ENCODE measurements around the gene TTF1. TPM values are rescaled to one million over a fixed set of nuclear protein-coding genes. Genes with fewer than 3 reads are reported as not detected.

The TTF1 gene, protein sequence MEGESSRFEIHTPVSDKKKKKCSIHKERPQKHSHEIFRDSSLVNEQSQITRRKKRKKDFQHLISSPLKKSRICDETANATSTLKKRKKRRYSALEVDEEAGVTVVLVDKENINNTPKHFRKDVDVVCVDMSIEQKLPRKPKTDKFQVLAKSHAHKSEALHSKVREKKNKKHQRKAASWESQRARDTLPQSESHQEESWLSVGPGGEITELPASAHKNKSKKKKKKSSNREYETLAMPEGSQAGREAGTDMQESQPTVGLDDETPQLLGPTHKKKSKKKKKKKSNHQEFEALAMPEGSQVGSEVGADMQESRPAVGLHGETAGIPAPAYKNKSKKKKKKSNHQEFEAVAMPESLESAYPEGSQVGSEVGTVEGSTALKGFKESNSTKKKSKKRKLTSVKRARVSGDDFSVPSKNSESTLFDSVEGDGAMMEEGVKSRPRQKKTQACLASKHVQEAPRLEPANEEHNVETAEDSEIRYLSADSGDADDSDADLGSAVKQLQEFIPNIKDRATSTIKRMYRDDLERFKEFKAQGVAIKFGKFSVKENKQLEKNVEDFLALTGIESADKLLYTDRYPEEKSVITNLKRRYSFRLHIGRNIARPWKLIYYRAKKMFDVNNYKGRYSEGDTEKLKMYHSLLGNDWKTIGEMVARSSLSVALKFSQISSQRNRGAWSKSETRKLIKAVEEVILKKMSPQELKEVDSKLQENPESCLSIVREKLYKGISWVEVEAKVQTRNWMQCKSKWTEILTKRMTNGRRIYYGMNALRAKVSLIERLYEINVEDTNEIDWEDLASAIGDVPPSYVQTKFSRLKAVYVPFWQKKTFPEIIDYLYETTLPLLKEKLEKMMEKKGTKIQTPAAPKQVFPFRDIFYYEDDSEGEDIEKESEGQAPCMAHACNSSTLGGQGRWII
- polyA plus RNA-seq (2013, experiment 1 of 2): 9.4 TPM
- polyA plus RNA-seq (2013, experiment 2 of 2): 9.9 TPM

GRCh38 chr9:132406554-132407122, at the start of gene TTF1:
Gene TTF1, minus strand, starts transcription at chr9:132406840. Its CDS starts 4,019 bp downstream, at chr9:132402821.
- peak; percentile 93 for DNase-seq
- H2BK12ac ChIP-seq (ENCODE audit: low read length in 2 of 2): no peak within 1 kb of the TSS
- WGBS: 3% methylated on average over 28 of the region's 33 CpGs
- peaks cover 16% of the 10 kb centered on the region for H3K79me1 ChIP-seq (replicated peaks; ENCODE audit: low read length, poor library complexity, severe bottlenecking)
- no peak within 1 kb of the TSS for H3K14ac ChIP-seq (ENCODE audit: low read length in 2 of 2)
- peaks cover 20 to 24% of the 10 kb centered on the region in 2 experiments for H3K27me3 ChIP-seq (ENCODE audit: control insufficient read depth in 1 of 2, insufficient read depth in 1 of 2, low read length in 2 of 2)
- H3K4ac ChIP-seq (ENCODE audit: low read depth in 1 of 2, low read length in 2 of 2): no peak within 1 kb of the TSS
- no peak within 1 kb of the TSS for H2AK5ac ChIP-seq (ENCODE audit: low read length, severe bottlenecking)
- peaks cover 0 to 17% of the 10 kb centered on the region in 2 experiments for H3K36me3 ChIP-seq (ENCODE audit: control insufficient read depth in 1 of 2, insufficient read depth in 2 of 2, low read depth in 1 of 2, low read length in 2 of 2)
- peak within 1 kb of the TSS; percentile 99 for H3K4me2 ChIP-seq (ENCODE audit: low read length, poor library complexity, severe bottlenecking)
- H4K91ac ChIP-seq (ENCODE audit: low read length): no peak within 1 kb of the TSS
- H3K23ac ChIP-seq (ENCODE audit: low read length in 2 of 2): no peak within 1 kb of the TSS
- peaks cover 20% of the 10 kb centered on the region for H3K4me1 ChIP-seq (ENCODE audit: control insufficient read depth, insufficient read depth, low read depth, low read length)
- peak within 1 kb of the TSS; percentile 98 for H4K8ac ChIP-seq (ENCODE audit: low read length)
- peak within 1 kb of the TSS; percentile 88 for H3K9ac ChIP-seq (ENCODE audit: low read length)
- H3K9me3 ChIP-seq (ENCODE audit: control insufficient read depth, low read length): no peaks in the 10 kb centered on the region
- no peak within 1 kb of the TSS for H3K18ac ChIP-seq (ENCODE audit: low read depth in 1 of 2, low read length in 2 of 2)
- H2BK120ac ChIP-seq (ENCODE audit: low read depth, low read length): no peak within 1 kb of the TSS
- peak within 1 kb of the TSS; percentile 30 for H2AFZ ChIP-seq (ENCODE audit: low read depth, low read length)
- no peak within 1 kb of the TSS for H3K27ac ChIP-seq (ENCODE audit: low read length, poor library complexity, severe bottlenecking)
- no peak within 1 kb of the TSS for H2BK15ac ChIP-seq (ENCODE audit: low read depth, poor library complexity, severe bottlenecking)
- peak within 1 kb of the TSS; percentile 70 to 94 for H3K4me3 ChIP-seq (ENCODE audit: insufficient read depth in 1 of 2, low read depth in 1 of 2, low read length in 2 of 2)
- H2BK5ac ChIP-seq (ENCODE audit: low read depth, low read length, poor library complexity, severe bottlenecking): no peak within 1 kb of the TSS

DNA sequence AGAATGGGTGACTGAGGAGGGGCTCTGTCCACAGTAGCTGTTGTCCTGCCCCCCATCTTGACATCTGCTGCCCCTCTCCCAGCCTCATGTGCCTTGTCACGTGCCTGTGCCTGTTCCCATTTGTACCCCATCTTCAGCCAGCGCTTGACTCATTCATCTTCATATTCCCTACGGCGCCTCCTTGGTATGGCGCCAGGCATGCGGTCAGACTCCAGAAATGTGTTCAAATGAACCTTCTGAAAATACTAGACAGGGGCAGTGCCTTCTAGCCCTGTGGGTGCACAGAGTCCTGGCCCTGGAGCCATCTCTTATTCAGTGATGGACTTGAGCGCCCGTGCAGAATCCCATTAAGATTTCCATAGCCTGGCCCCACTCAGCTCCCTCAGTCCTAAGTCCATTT, 49.6 kb upstream of the TTF1 start:
- Histone ChIP-seq H3K14ac (ENCODE audit: low read length in 2 of 2) (no peak overlapping the region), H2AFZ (ENCODE audit: low read depth, low read length) (no peak overlapping the region), H3K18ac (ENCODE audit: low read depth in 1 of 2, low read length in 2 of 2) (no peak overlapping the region), H2BK12ac (ENCODE audit: low read length in 2 of 2) (no peak overlapping the region), H4K8ac (ENCODE audit: low read length) (no peak overlapping the region), H3K27ac (ENCODE audit: low read length, poor library complexity, severe bottlenecking) (no peak overlapping the region), H3K4me2 (ENCODE audit: low read length, poor library complexity, severe bottlenecking) (no peak overlapping the region), H3K27me3 (ENCODE audit: control insufficient read depth in 1 of 2, insufficient read depth in 1 of 2, low read length in 2 of 2) (peaks cover 28 to 83% of the 10 kb centered on the region in 2 experiments), H2BK15ac (ENCODE audit: low read depth, poor library complexity, severe bottlenecking) (no peak overlapping the region), H4K91ac (ENCODE audit: low read length) (no peak overlapping the region), H2BK5ac (ENCODE audit: low read depth, low read length, poor library complexity, severe bottlenecking) (no peak overlapping the region), H2AK5ac (ENCODE audit: low read length, severe bottlenecking) (no peak overlapping the region), H3K4ac (ENCODE audit: low read depth in 1 of 2, low read length in 2 of 2) (no peak overlapping the region), H2BK120ac (ENCODE audit: low read depth, low read length) (no peak overlapping the region), H3K36me3 (ENCODE audit: control insufficient read depth in 1 of 2, insufficient read depth in 2 of 2, low read depth in 1 of 2, low read length in 2 of 2) (no peaks in the 10 kb centered on the region), H3K9ac (ENCODE audit: low read length) (no peak overlapping the region), H3K23ac (ENCODE audit: low read length in 2 of 2) (no peak overlapping the region), H3K79me1 (replicated peaks; ENCODE audit: low read length, poor library complexity, severe bottlenecking) (no peaks in the 10 kb centered on the region), H3K4me1 (ENCODE audit: control insufficient read depth, insufficient read depth, low read depth, low read length) (no peaks in the 10 kb centered on the region), H3K4me3 (ENCODE audit: insufficient read depth in 1 of 2, low read depth in 1 of 2, low read length in 2 of 2) (no peak overlapping the region), H3K9me3 (ENCODE audit: control insufficient read depth, low read length) (no peaks in the 10 kb centered on the region)
- WGBS: 94% methylated on average over 8 of the region's 8 CpGs
- DNase-seq: no peak

GRCh38 chr9:132451276-132451675, 44.6 kb upstream of the TTF1 start:
- no peaks in the 10 kb centered on the region for H3K9me3 ChIP-seq (ENCODE audit: control insufficient read depth, low read length)
- H2BK5ac ChIP-seq (ENCODE audit: low read depth, low read length, poor library complexity, severe bottlenecking): no peak overlapping the region
- H4K8ac ChIP-seq (ENCODE audit: low read length): no peak overlapping the region
- no peak overlapping the region for H2AFZ ChIP-seq (ENCODE audit: low read depth, low read length)
- no peak overlapping the region for H3K14ac ChIP-seq (ENCODE audit: low read length in 2 of 2)
- no peak overlapping the region for H2AK5ac ChIP-seq (ENCODE audit: low read length, severe bottlenecking)
- no peak overlapping the region for H2BK12ac ChIP-seq (ENCODE audit: low read length in 2 of 2)
- no peak overlapping the region for H3K9ac ChIP-seq (ENCODE audit: low read length)
- peaks cover 53 to 75% of the 10 kb centered on the region in 2 experiments for H3K27me3 ChIP-seq (ENCODE audit: control insufficient read depth in 1 of 2, insufficient read depth in 1 of 2, low read length in 2 of 2)
- H3K36me3 ChIP-seq (ENCODE audit: control insufficient read depth in 1 of 2, insufficient read depth in 2 of 2, low read depth in 1 of 2, low read length in 2 of 2): no peaks in the 10 kb centered on the region
- no peak overlapping the region for H3K23ac ChIP-seq (ENCODE audit: low read length in 2 of 2)
- WGBS: 81% methylated on average over 5 of the region's 10 CpGs
- no peak overlapping the region for H2BK15ac ChIP-seq (ENCODE audit: low read depth, poor library complexity, severe bottlenecking)
- H3K4me1 ChIP-seq (ENCODE audit: control insufficient read depth, insufficient read depth, low read depth, low read length): peaks cover 2% of the 10 kb centered on the region
- H3K4me3 ChIP-seq (ENCODE audit: insufficient read depth in 1 of 2, low read depth in 1 of 2, low read length in 2 of 2): no peak overlapping the region
- H3K4me2 ChIP-seq (ENCODE audit: low read length, poor library complexity, severe bottlenecking): no peak overlapping the region
- H3K4ac ChIP-seq (ENCODE audit: low read depth in 1 of 2, low read length in 2 of 2): no peak overlapping the region
- DNase-seq: no peak
- no peak overlapping the region for H3K27ac ChIP-seq (ENCODE audit: low read length, poor library complexity, severe bottlenecking)
- H4K91ac ChIP-seq (ENCODE audit: low read length): no peak overlapping the region
- no peak overlapping the region for H2BK120ac ChIP-seq (ENCODE audit: low read depth, low read length)
- no peaks in the 10 kb centered on the region for H3K79me1 ChIP-seq (replicated peaks; ENCODE audit: low read length, poor library complexity, severe bottlenecking)
- no peak overlapping the region for H3K18ac ChIP-seq (ENCODE audit: low read depth in 1 of 2, low read length in 2 of 2)

Measured in mesenchymal stem cell (in vitro differentiated cells and primary cell).